ENCODE data around the gene SGK2. TPM values are rescaled to one million over a fixed set of nuclear protein-coding genes. Genes with fewer than 3 reads are reported as not detected.

SGK2 gene
- total RNA-seq, 1 donor from 2014 or later = 0.85 TPM

DNA sequence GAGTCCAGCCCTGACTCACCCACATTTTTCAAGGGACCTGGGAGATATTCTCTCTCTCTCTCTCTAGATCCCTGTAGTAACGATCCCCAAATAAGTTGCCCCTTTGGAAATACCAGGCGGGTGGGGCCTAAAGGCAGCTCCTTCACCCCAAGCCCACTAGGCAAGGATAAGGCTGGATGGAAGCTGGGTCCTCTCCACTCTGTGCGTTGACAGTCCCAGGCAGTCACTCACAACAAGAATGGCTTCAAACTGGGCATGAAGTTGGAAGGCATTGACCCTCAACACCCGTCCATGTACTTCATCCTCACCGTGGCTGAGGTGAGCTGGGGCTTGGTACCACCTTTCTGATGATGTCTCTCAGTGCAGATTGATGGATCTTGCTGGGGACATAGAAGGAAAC is 29.8 kb upstream of the SGK2 start:
- H3K27me3 Mint-ChIP-seq (ENCODE audit: unreplicated experiment) = peaks cover 5% of the 10 kb centered on the region
- TF ChIP-seq CTCF (IDR thresholded peaks at IDR 0.05; ENCODE audit: unreplicated experiment) = no peak
- no peak overlapping the region for H3K27ac Mint-ChIP-seq (ENCODE audit: unreplicated experiment)
- no peaks in the 10 kb centered on the region for H3K9me3 Mint-ChIP-seq (ENCODE audit: unreplicated experiment)
- no peak overlapping the region for H3K4me3 Mint-ChIP-seq (ENCODE audit: unreplicated experiment)
- no peak for DNase-seq (ENCODE audit: low spot score)
- H3K4me1 Mint-ChIP-seq (ENCODE audit: unreplicated experiment) = peaks cover 3% of the 10 kb centered on the region
- peaks cover 6% of the 10 kb centered on the region for H3K36me3 Mint-ChIP-seq (ENCODE audit: low read depth, unreplicated experiment)

GRCh38 chr20:43529457-43530153 is 29.2 kb upstream of the SGK2 start:
- H3K36me3 Mint-ChIP-seq (ENCODE audit: low read depth, unreplicated experiment) = peaks cover 6% of the 10 kb centered on the region
- no peak for DNase-seq (ENCODE audit: low spot score)
- TF ChIP-seq CTCF (IDR thresholded peaks at IDR 0.05; ENCODE audit: unreplicated experiment) = no peak
- H3K27me3 Mint-ChIP-seq (ENCODE audit: unreplicated experiment) = peaks cover 5% of the 10 kb centered on the region
- H3K4me3 Mint-ChIP-seq (ENCODE audit: unreplicated experiment) = peak overlapping the region; percentile 56
- no peaks in the 10 kb centered on the region for H3K9me3 Mint-ChIP-seq (ENCODE audit: unreplicated experiment)
- H3K4me1 Mint-ChIP-seq (ENCODE audit: unreplicated experiment) = peaks cover 3% of the 10 kb centered on the region
- no peak overlapping the region for H3K27ac Mint-ChIP-seq (ENCODE audit: unreplicated experiment)

DNA sequence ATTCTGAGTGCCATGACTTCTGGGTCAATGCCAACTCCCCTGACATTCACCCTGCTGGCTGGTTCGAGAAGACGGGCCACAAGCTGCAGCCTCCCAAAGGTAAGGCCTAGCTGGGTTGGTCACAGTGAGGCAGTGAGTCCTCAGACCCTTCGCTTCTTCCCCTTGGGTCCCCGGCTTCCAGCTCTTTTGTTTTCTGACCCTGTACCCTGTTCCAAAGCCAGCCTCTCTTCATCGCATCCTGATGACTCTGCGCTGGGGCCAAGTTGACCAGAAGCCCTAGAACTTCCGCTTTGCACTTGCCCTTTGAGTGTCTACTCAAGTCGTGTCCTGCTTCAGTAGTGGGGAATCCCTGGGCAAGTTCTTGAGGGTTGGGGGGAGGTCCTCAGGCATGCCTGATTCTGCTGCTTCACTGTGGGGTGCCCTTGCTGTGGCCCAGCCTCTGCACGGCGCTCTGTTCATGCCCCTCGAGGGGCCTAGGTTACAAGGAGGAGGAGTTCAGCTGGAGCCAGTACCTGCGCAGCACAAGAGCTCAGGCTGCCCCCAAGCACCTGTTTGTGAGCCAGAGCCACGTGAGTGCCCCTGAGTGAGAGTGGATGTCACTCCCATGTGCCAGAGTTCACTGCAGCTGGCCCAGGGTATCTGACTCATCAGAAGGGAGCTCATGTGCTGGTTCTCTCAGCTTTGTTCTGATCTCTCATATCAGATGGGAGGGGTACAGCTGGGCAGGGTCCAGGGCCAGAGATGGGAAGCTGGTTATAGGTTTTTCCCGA is 28.3 kb upstream of the SGK2 start:
- Mint-ChIP-seq H3K9me3 (ENCODE audit: unreplicated experiment) (no peaks in the 10 kb centered on the region), H3K4me3 (ENCODE audit: unreplicated experiment) (no peak overlapping the region), H3K4me1 (ENCODE audit: unreplicated experiment) (no peaks in the 10 kb centered on the region), H3K27me3 (ENCODE audit: unreplicated experiment) (peaks cover 5% of the 10 kb centered on the region), H3K27ac (ENCODE audit: unreplicated experiment) (no peak overlapping the region), H3K36me3 (ENCODE audit: low read depth, unreplicated experiment) (peaks cover 6% of the 10 kb centered on the region)
- DNase-seq (ENCODE audit: low spot score) = no peak
- TF ChIP-seq CTCF (IDR thresholded peaks at IDR 0.05; ENCODE audit: unreplicated experiment) = no peak

- H3K9me3 Mint-ChIP-seq (ENCODE audit: unreplicated experiment) = no peaks in the 10 kb centered on the region
- DNase-seq (ENCODE audit: low spot score) = no peak
- TF ChIP-seq CTCF (IDR thresholded peaks at IDR 0.05; ENCODE audit: unreplicated experiment) = no peak
- no peaks in the 10 kb centered on the region for H3K4me1 Mint-ChIP-seq (ENCODE audit: unreplicated experiment)
- peaks cover 6% of the 10 kb centered on the region for H3K36me3 Mint-ChIP-seq (ENCODE audit: low read depth, unreplicated experiment)
- H3K4me3 Mint-ChIP-seq (ENCODE audit: unreplicated experiment) = no peak overlapping the region
- peaks cover 5% of the 10 kb centered on the region for H3K27me3 Mint-ChIP-seq (ENCODE audit: unreplicated experiment)
- H3K27ac Mint-ChIP-seq (ENCODE audit: unreplicated experiment) = no peak overlapping the region
These were observed 27.8 kb upstream of the SGK2 start for GRCh38 chr20:43531091-43531443.

Measured in endothelial cell (in vitro differentiated cells).